A673 (cell line): Measurements from ENCODE around the gene PRKAR1A.

Experiments used
- EZH2 ChIP-seq: fragments of 200-600 bp; sonication (generic); IDR thresholded peaks from 2 replicates; pipeline ENCODE4 v1.6.1; 2017; ENCODE audit warnings: borderline replicate concordance, low read depth, mild to moderate bottlenecking, mixed read lengths, antibody characterized with exemption, low read length; ENCODE audit not compliant: poor library complexity, severe bottlenecking
- TF ChIP-seq, protein P1 (sequence below): fragments of 300-800, 200-600 bp; sonication (generic); conservative IDR thresholded peaks from 2 replicates; pipeline ENCODE4 v1.5.1; 2017; ENCODE audit warnings: low read depth, mild to moderate bottlenecking, antibody characterized with exemption, low read length, moderate library complexity, mixed read lengths

DNA sequence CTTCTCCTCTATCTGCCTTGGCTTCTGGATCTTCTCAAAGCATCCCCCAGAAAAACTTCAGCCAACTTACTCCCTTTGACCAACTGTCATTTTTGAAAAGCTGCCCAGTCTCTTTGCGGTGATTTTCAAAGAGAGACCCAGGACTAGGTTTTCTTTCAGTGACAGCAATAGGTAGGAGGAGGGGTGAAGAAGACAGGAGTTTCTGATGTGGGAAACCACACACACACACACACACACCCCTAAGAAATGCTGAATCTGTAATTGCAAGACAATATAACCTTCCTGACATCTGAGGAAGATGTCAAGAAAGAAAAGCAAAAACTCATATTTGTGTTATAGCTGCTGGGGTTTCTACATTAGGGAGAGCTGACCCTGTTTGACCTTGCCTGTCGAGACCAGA, 83.8 kb downstream of the PRKAR1A start:
- TF ChIP-seq, protein P1, sequence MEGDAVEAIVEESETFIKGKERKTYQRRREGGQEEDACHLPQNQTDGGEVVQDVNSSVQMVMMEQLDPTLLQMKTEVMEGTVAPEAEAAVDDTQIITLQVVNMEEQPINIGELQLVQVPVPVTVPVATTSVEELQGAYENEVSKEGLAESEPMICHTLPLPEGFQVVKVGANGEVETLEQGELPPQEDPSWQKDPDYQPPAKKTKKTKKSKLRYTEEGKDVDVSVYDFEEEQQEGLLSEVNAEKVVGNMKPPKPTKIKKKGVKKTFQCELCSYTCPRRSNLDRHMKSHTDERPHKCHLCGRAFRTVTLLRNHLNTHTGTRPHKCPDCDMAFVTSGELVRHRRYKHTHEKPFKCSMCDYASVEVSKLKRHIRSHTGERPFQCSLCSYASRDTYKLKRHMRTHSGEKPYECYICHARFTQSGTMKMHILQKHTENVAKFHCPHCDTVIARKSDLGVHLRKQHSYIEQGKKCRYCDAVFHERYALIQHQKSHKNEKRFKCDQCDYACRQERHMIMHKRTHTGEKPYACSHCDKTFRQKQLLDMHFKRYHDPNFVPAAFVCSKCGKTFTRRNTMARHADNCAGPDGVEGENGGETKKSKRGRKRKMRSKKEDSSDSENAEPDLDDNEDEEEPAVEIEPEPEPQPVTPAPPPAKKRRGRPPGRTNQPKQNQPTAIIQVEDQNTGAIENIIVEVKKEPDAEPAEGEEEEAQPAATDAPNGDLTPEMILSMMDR = no peak
- no peak for TF ChIP-seq EZH2
